ENCODE measurements around the gene KCND1.

DNA sequence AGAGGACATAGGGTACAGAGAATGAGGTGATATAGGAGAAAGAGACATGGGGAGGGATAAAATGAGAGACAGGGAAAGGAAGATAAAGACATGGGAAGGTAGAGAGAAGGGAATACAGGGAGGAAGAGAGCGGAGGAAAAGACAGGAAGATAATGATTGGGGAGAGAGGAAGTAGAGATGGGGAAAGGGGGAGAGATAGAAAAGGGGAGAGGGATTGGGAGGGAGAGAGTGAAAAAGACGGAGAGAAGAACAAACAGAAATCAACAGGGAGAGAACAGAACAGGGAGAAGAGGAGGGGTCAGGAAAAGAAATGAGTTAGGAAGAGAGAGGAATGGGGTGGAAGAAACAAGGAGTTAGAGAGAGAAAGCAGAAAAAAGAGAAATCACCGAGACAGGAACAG is 25.8 kb upstream of the KCND1 start:
- no peak for TF ChIP-seq EZH2 (IDR thresholded peaks at IDR 0.05; ENCODE audit: low read depth, unreplicated experiment)
- TF ChIP-seq, protein P1, sequence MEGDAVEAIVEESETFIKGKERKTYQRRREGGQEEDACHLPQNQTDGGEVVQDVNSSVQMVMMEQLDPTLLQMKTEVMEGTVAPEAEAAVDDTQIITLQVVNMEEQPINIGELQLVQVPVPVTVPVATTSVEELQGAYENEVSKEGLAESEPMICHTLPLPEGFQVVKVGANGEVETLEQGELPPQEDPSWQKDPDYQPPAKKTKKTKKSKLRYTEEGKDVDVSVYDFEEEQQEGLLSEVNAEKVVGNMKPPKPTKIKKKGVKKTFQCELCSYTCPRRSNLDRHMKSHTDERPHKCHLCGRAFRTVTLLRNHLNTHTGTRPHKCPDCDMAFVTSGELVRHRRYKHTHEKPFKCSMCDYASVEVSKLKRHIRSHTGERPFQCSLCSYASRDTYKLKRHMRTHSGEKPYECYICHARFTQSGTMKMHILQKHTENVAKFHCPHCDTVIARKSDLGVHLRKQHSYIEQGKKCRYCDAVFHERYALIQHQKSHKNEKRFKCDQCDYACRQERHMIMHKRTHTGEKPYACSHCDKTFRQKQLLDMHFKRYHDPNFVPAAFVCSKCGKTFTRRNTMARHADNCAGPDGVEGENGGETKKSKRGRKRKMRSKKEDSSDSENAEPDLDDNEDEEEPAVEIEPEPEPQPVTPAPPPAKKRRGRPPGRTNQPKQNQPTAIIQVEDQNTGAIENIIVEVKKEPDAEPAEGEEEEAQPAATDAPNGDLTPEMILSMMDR (conservative IDR thresholded peaks at IDR 0.05; ENCODE audit: low read depth in 2 of 2) = no peak
- TF ChIP-seq, protein P2, sequence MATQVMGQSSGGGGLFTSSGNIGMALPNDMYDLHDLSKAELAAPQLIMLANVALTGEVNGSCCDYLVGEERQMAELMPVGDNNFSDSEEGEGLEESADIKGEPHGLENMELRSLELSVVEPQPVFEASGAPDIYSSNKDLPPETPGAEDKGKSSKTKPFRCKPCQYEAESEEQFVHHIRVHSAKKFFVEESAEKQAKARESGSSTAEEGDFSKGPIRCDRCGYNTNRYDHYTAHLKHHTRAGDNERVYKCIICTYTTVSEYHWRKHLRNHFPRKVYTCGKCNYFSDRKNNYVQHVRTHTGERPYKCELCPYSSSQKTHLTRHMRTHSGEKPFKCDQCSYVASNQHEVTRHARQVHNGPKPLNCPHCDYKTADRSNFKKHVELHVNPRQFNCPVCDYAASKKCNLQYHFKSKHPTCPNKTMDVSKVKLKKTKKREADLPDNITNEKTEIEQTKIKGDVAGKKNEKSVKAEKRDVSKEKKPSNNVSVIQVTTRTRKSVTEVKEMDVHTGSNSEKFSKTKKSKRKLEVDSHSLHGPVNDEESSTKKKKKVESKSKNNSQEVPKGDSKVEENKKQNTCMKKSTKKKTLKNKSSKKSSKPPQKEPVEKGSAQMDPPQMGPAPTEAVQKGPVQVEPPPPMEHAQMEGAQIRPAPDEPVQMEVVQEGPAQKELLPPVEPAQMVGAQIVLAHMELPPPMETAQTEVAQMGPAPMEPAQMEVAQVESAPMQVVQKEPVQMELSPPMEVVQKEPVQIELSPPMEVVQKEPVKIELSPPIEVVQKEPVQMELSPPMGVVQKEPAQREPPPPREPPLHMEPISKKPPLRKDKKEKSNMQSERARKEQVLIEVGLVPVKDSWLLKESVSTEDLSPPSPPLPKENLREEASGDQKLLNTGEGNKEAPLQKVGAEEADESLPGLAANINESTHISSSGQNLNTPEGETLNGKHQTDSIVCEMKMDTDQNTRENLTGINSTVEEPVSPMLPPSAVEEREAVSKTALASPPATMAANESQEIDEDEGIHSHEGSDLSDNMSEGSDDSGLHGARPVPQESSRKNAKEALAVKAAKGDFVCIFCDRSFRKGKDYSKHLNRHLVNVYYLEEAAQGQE (IDR thresholded peaks at IDR 0.05; ENCODE audit: unreplicated experiment) = no peak
